K562 (cell line): Measurements from ENCODE around the gene BNIP5. TPM values are rescaled to one million over a fixed set of nuclear protein-coding genes. Genes with fewer than 3 reads are reported as not detected.

Source experiments
- ATAC-seq: fragments of 200-7000 bp; cut with Tn5 transposase; 3 replicates; pipeline ENCODE4 v1.9.1; 2020; ENCODE audit warnings: moderate library complexity
- BruUV-seq: library from RNA; stranded (reverse); fragments of 400-500 nt; replicated peaks from 2 replicates; lab custom pipeline; 2021; lab: Mats Ljungman, UMichigan
- CTCF ChIA-PET: fragments of 300-600 bp; formaldehyde crosslinking; extraction: SDS; loops from one replicate; lab custom pipeline; 2021; ENCODE audit warnings: low intra/inter-chr PET ratio; lab: Yijun Ruan, JAX
- POLR2A ChIA-PET: fragments of 300-600, 350-650 bp; sonication (Branson Sonifier 250); formaldehyde crosslinking; extraction: SDS; loops from one replicate; lab custom pipeline; 2021; ENCODE audit warnings: antibody characterized with exemption, inconsistent platforms; lab: Yijun Ruan, JAX
- DNase-seq, 4 experiments: peaks; one replicate each; pipeline versions ENCODE4 v3.0.0 to v3.0.0-alpha.2; 2011 to 2018; ENCODE audit warnings: low spot score in 3 of 4, mixed read lengths in 3 of 4; ENCODE audit errors: extremely low read depth in 1 of 4
- FAIRE-seq: peaks from 2 replicates; lab custom pipeline; 2011; peaks lifted over from hg19 to GRCh38; lab: Jason Lieb, UNC
- H2AFZ ChIP-seq: 2 replicates; pipeline ENCODE4 v1.6.0; 2011; ENCODE audit warnings: low read depth, low read length, control low read depth, inconsistent platforms
- H3K27ac ChIP-seq: fragments of 200-600 bp; 3 replicates; pipeline ENCODE4 v1.8.0; 2011; ENCODE audit warnings: low read depth, mild to moderate bottlenecking, control low read depth, inconsistent platforms, low read length, moderate library complexity, mixed read lengths; ENCODE audit errors: extremely low read depth
- H3K27me3 ChIP-seq, 2 experiments: fragments of 300-600 bp in 1 of 2; 2 replicates in 1 of 2; 3 replicates in 1 of 2; pipeline versions ENCODE4 v1.6.0 to v1.8.0; 2011; ENCODE audit warnings: inconsistent platforms in 2 of 2, low read length in 2 of 2, mild to moderate bottlenecking in 1 of 2, mixed read lengths in 1 of 2, moderate library complexity in 1 of 2; ENCODE audit not compliant: control insufficient read depth in 2 of 2, insufficient read depth in 2 of 2
- H3K36me3 ChIP-seq: fragments of 300-600 bp; 3 replicates; pipeline ENCODE4 v1.8.0; 2011; ENCODE audit warnings: mild to moderate bottlenecking, low read length, inconsistent platforms; ENCODE audit not compliant: control insufficient read depth, insufficient read depth
- H3K4me1 ChIP-seq, 2 experiments: fragments of 200-600 bp in 1 of 2; replicated peaks in 1 of 2; 2 replicates in 1 of 2; 3 replicates in 1 of 2; pipeline versions ENCODE4 v1.5.1 to v1.8.0; 2011; ENCODE audit warnings: inconsistent platforms in 2 of 2, low read length in 2 of 2, mild to moderate bottlenecking in 1 of 2, mixed read lengths in 1 of 2, moderate library complexity in 1 of 2; ENCODE audit not compliant: control insufficient read depth in 2 of 2, insufficient read depth in 2 of 2
- H3K4me2 ChIP-seq: 2 replicates; pipeline ENCODE4 v1.6.1; 2011; ENCODE audit warnings: low read length, control low read depth, inconsistent platforms, mixed read lengths; ENCODE audit not compliant: insufficient read depth
- H3K4me3 ChIP-seq: fragments of 200-600 bp; sonication (generic), shearing (Covaris generic); 2 replicates; pipeline ENCODE4 v1.5.1; 2016; ENCODE audit warnings: control low read depth, inconsistent platforms
- H3K79me2 ChIP-seq: fragments of 200-600 bp; 3 replicates; pipeline ENCODE4 v1.8.0; 2011; ENCODE audit warnings: low read length, inconsistent platforms; ENCODE audit not compliant: control insufficient read depth, insufficient read depth
- H3K9ac ChIP-seq, 2 experiments: 2 replicates each; pipeline versions ENCODE4 v1.6.0 to v1.6.1; 2011; ENCODE audit warnings: low read depth in 2 of 2, low read length in 2 of 2, control low read depth in 1 of 2, inconsistent platforms in 1 of 2, mild to moderate bottlenecking in 1 of 2, mixed read lengths in 1 of 2; ENCODE audit not compliant: insufficient read depth in 1 of 2
- H3K9me1 ChIP-seq: one replicate; pipeline ENCODE4 v1.6.0; 2011; ENCODE audit warnings: inconsistent platforms, mild to moderate bottlenecking, low read length, moderate library complexity; ENCODE audit not compliant: control insufficient read depth, insufficient read depth
- H3K9me3 ChIP-seq: replicated peaks from 2 replicates; pipeline ENCODE4 v1.5.1; 2011; ENCODE audit warnings: low read depth, low read length, inconsistent platforms; ENCODE audit not compliant: control insufficient read depth, insufficient read depth
- H4K20me1 ChIP-seq: replicated peaks from 2 replicates; pipeline ENCODE4 v1.6.1; 2011; ENCODE audit warnings: low read length, inconsistent platforms, mixed read lengths; ENCODE audit not compliant: control insufficient read depth, insufficient read depth
- ATF1 ChIP-seq, 2 experiments: fragments of 450-650 bp in 1 of 2; IDR thresholded peaks; 2 replicates each; pipeline ENCODE4 v1.6.1; 2016; ENCODE audit warnings: missing compliant biosample characterization in 1 of 2, missing genetic modification characterization in 1 of 2
- CAMTA2 ChIP-seq: fragments of 250-450 bp; sonication (Bioruptor Pico); conservative IDR thresholded peaks from 2 replicates; pipeline ENCODE4 v1.5.1; 2022
- CBX5 ChIP-seq: IDR thresholded peaks from 2 replicates; pipeline ENCODE4 v1.6.1; 2014; ENCODE audit warnings: low read depth, borderline replicate concordance
- CHD4 ChIP-seq: fragments of 200-600 bp; sonication (generic); IDR thresholded peaks from 3 replicates; pipeline ENCODE4 v1.6.1; 2012; ENCODE audit warnings: low read depth, mild to moderate bottlenecking, mixed read lengths, low read length, inconsistent platforms; ENCODE audit not compliant: insufficient read depth, insufficient replicate concordance, poor library complexity, severe bottlenecking
- ELF1 ChIP-seq: fragments of 200-800 bp; sonication (Bioruptor generic); IDR thresholded peaks from 2 replicates; pipeline ENCODE4 v1.6.1; 2016; ENCODE audit warnings: missing genetic modification characterization, missing compliant biosample characterization
- LCOR ChIP-seq: sonication (generic); formaldehyde crosslinking; IDR thresholded peaks from 2 replicates; pipeline ENCODE4 v1.8.0; 2022; ENCODE audit warnings: mild to moderate bottlenecking, missing genetic modification reagents
- MECOM ChIP-seq: fragments of 250-450 bp; sonication (Bioruptor Pico); IDR thresholded peaks from 2 replicates; pipeline ENCODE4 v1.8.0; 2022; ENCODE audit warnings: inconsistent platforms
- NR2C2 ChIP-seq, 2 experiments: fragments of 200-800 bp in 1 of 2; sonication (Bioruptor generic) in 1 of 2; sonication (generic) in 1 of 2; formaldehyde crosslinking in 1 of 2; IDR thresholded peaks; 2 replicates each; pipeline versions ENCODE4 v1.6.1 to v1.8.0; 2016 to 2022; ENCODE audit warnings: mild to moderate bottlenecking in 1 of 2, missing compliant biosample characterization in 1 of 2, missing genetic modification characterization in 1 of 2, missing genetic modification reagents in 1 of 2
- NR2F6 ChIP-seq: fragments of 450-650 bp; formaldehyde crosslinking; IDR thresholded peaks from 2 replicates; pipeline ENCODE4 v1.4.0; 2020; ENCODE audit warnings: mild to moderate bottlenecking
- SREBF2 ChIP-seq: sonication (generic); formaldehyde crosslinking; IDR thresholded peaks from 2 replicates; pipeline ENCODE4 v1.4.0; 2020; ENCODE audit warnings: mild to moderate bottlenecking, missing genetic modification reagents
- TAL1 ChIP-seq: fragments of 450-650 bp; IDR thresholded peaks from 2 replicates; pipeline ENCODE4 v1.6.1; 2016; ENCODE audit warnings: mild to moderate bottlenecking
- ZFP1 ChIP-seq: fragments of 450-650 bp; formaldehyde crosslinking; IDR thresholded peaks from 2 replicates; pipeline ENCODE4 v1.4.0; 2020; ENCODE audit warnings: mild to moderate bottlenecking, mixed read lengths
- ZNF253 ChIP-seq: fragments of 250-450 bp; sonication (Bioruptor Pico); conservative IDR thresholded peaks from 2 replicates; pipeline ENCODE4 v1.6.1; 2021; ENCODE audit warnings: mild to moderate bottlenecking
- ZNF445 ChIP-seq: fragments of 250-450 bp; sonication (Bioruptor Pico); IDR thresholded peaks from 2 replicates; pipeline ENCODE4 v1.4.0; 2020; ENCODE audit warnings: low read depth, mild to moderate bottlenecking, moderate library complexity
- ZNF507 ChIP-seq: conservative IDR thresholded peaks from 2 replicates; pipeline ENCODE4 v1.6.1; 2017; ENCODE audit warnings: missing genetic modification characterization, missing compliant biosample characterization
- ZNF79 ChIP-seq: fragments of 250-450 bp; sonication (Bioruptor Pico); IDR thresholded peaks from 2 replicates; pipeline ENCODE4 v1.4.0; 2020; ENCODE audit warnings: low read depth, mild to moderate bottlenecking, moderate library complexity
- WGBS: fragments of 100-300 bp; shearing (Covaris generic); methylation state at CpG from one replicate; pipeline ENCODE4 v1.1.6; 2016; ENCODE audit warnings: low coverage, mixed read lengths; ENCODE audit not compliant: insufficient coverage; ENCODE audit errors: missing lambda C conversion rate; 5-methylcytosine and 5-hydroxymethylcytosine counted together
- in situ Hi-C: fragments of 300-500 bp; cut with MboI; formaldehyde crosslinking; loops from 4 replicates; pipeline ENCODE4 v1.15.0; 2018; ENCODE audit warnings: inconsistent platforms, mixed read lengths
- intact Hi-C: fragments of 100-400 bp; cut with micrococcal nuclease; formaldehyde crosslinking; loops from 2 replicates; pipeline ENCODE4 v1.14.2; 2022
- polyA plus RNA-seq, 8 experiments: library from polyadenylated mRNA; depleted of rRNA in 4 of 8; stranded (reverse) in 5 of 8; unstranded in 3 of 8; fragments of >200 nt; fragmentation: Nextera tagmentation in 2 of 8; fragmentation: Illumina TruSeq in 1 of 8; extraction: Ambion mirVana in 2 of 8; extraction: Trizol in 1 of 8; gene quantifications; 2 replicates each; pipeline versions ENCODE4 v1.2.1 to v1.2.3, GENCODE V29; 2011 to 2014; ENCODE audit warnings: inconsistent platforms in 1 of 8, missing spikeins in 1 of 8
- total RNA-seq, 7 experiments: library from RNA; depleted of rRNA in 6 of 7; stranded (reverse); fragments of >200 nt in 6 of 7; fragmentation: Illumina TruSeq in 2 of 7; extraction: Trizol in 2 of 7; gene quantifications; 2 replicates each; pipeline versions ENCODE4 v1.2.1 to v1.2.3, GENCODE V29; 2011 to 2021; ENCODE audit warnings: low replicate concordance in 1 of 7
- TF ChIP-seq, protein P1 (sequence below): fragments of 250-450 bp; sonication (Bioruptor Pico); IDR thresholded peaks from 2 replicates; pipeline ENCODE4 v1.8.0; 2021; ENCODE audit warnings: mild to moderate bottlenecking, moderate library complexity
- TF ChIP-seq, protein P2 (sequence below): sonication (generic); formaldehyde crosslinking; IDR thresholded peaks from 2 replicates; pipeline ENCODE4 v1.8.0; 2022; ENCODE audit warnings: mild to moderate bottlenecking, low read depth, missing genetic modification reagents
- TF ChIP-seq, protein P3 (sequence below): IDR thresholded peaks from 2 replicates; pipeline ENCODE4 v1.6.1; 2016; ENCODE audit warnings: missing genetic modification characterization, missing compliant biosample characterization

Gene BNIP5
- total and polyA plus RNA-seq, 9 of the 15 experiments (the other 6 are each of a cell fraction or from before 2014, with no cell fraction given) = not detected

DNA sequence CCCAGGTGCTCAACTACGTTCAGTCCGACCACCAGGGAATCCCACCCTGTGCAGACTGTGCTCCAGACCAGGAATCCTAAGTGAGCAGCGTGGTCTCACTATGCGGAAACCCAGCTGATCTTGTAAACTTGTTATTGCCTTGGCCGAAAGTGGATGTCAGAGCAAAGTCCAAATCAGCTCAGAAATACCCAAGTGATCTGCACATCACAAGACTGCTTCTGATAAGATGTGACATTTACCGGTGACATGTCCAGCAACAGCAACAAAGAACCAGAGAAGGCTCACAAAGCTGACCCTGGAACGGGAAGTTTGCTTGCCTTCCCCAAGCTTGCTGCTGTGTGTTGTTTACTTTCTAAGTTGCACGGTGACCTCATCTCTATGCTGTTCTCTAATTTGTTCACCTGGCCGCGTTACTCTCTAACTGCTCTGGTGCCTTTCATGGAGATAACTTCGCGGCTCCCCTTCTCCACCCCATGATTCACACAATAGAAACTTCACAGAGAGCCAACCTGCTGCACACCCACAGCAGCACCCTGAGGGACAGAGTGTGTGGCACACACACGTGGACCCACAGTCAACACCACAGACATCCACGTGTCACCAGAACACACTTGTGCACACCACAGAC lies 1.7 kb downstream of the BNIP5 start:
- Histone ChIP-seq H3K36me3 (no peaks in the 10 kb centered on the region), H4K20me1 (peaks cover 13% of the 10 kb centered on the region; the same call in 1 of the 2 replicates), H3K4me2 (peak overlapping the region; percentile 30; the same call in 1 of the 2 replicates), H3K4me3 (no peak overlapping the region), H3K9me3 (no peaks in the 10 kb centered on the region), H3K9me1 (no peaks in the 10 kb centered on the region), H3K9ac (no peak overlapping the region; a peak in 1 of 4 replicates), H3K4me1 (peaks cover 0 to 6% of the 10 kb centered on the region in 2 experiments; a peak in 4 of 5 replicates), H3K79me2 (no peaks in the 10 kb centered on the region), H2AFZ (peak overlapping the region; percentile 44; the same call in 1 of the 2 replicates), H3K27me3 (peaks cover 55 to 77% of the 10 kb centered on the region in 2 experiments), H3K27ac (no peak overlapping the region)
- ATAC-seq = peak; percentile 51
- BruUV-seq = no TSS peak
- in situ Hi-C loops (no loop called here), intact Hi-C loops (no loop called here)
- ChIA-PET POLR2A (interaction anchor here (0.6 to 1.2 kb wide), 3 partner anchors 12 to 307 kb away, joined by 3 to 4 read pairs (median 3); no protein-coding TSS in a partner anchor), CTCF (no interaction called here)
- peak in 1 of 4 experiments; percentile 26 for DNase-seq
- peak; percentile 56 for FAIRE-seq
- WGBS = 3% methylated on average over 14 of the region's 14 CpGs
- TF ChIP-seq MECOM (no peak), ZNF507 (tag) (no peak), CAMTA2 (CRISPR knock-in tag) (no peak), ZNF253 (CRISPR knock-in tag) (no peak), NR2C2 (CRISPR knock-in tag; IDR thresholded peaks at IDR 0.05) (no peak), NR2C2 (tag; IDR thresholded peaks at IDR 0.05) (peak; percentile 32; the same call in 1 of the 2 replicates), NR2F6 (CRISPR knock-in tag) (no peak), SREBF2 (CRISPR knock-in tag) (no peak), ATF1 (CRISPR knock-in tag; IDR thresholded peaks at IDR 0.05) (no peak), ATF1 (tag; IDR thresholded peaks at IDR 0.05) (peak; percentile 23; the same call in 1 of the 2 replicates), TAL1 (no peak), CBX5 (no peak), ELF1 (tag) (no peak), LCOR (CRISPR knock-in tag) (0 out of 2 replicates have a peak, but pooled peaks have one; percentile 50), ZNF445 (CRISPR knock-in tag) (no peak), ZFP1 (CRISPR knock-in tag) (no peak), CHD4 (no peak), ZNF79 (CRISPR knock-in tag) (no peak)
- TF ChIP-seq, protein P1, sequence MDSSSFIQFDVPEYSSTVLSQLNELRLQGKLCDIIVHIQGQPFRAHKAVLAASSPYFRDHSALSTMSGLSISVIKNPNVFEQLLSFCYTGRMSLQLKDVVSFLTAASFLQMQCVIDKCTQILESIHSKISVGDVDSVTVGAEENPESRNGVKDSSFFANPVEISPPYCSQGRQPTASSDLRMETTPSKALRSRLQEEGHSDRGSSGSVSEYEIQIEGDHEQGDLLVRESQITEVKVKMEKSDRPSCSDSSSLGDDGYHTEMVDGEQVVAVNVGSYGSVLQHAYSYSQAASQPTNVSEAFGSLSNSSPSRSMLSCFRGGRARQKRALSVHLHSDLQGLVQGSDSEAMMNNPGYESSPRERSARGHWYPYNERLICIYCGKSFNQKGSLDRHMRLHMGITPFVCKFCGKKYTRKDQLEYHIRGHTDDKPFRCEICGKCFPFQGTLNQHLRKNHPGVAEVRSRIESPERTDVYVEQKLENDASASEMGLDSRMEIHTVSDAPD = no peak
- TF ChIP-seq, protein P2, sequence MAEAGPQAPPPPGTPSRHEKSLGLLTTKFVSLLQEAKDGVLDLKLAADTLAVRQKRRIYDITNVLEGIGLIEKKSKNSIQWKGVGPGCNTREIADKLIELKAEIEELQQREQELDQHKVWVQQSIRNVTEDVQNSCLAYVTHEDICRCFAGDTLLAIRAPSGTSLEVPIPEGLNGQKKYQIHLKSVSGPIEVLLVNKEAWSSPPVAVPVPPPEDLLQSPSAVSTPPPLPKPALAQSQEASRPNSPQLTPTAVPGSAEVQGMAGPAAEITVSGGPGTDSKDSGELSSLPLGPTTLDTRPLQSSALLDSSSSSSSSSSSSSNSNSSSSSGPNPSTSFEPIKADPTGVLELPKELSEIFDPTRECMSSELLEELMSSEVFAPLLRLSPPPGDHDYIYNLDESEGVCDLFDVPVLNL (CRISPR knock-in tag) = no peak
- TF ChIP-seq, protein P3, sequence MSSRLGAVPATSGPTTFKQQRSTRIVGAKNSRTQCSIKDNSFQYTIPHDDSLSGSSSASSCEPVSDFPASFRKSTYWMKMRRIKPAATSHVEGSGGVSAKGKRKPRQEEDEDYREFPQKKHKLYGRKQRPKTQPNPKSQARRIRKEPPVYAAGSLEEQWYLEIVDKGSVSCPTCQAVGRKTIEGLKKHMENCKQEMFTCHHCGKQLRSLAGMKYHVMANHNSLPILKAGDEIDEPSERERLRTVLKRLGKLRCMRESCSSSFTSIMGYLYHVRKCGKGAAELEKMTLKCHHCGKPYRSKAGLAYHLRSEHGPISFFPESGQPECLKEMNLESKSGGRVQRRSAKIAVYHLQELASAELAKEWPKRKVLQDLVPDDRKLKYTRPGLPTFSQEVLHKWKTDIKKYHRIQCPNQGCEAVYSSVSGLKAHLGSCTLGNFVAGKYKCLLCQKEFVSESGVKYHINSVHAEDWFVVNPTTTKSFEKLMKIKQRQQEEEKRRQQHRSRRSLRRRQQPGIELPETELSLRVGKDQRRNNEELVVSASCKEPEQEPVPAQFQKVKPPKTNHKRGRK (tag) = no peak
